PC-3 (cell line): ENCODE measurements around the gene PDZD7. TPM values are rescaled to one million over a fixed set of nuclear protein-coding genes. Genes with fewer than 3 reads are reported as not detected.

Source experiments
- ATAC-seq: fragments of 200-7000 bp; cut with Tn5 transposase; 2 replicates; pipeline ENCODE4 v1.9.1; 2020; ENCODE audit warnings: mild to moderate bottlenecking, moderate library complexity
- BruUV-seq: library from RNA; stranded (reverse); fragments of 400-500 nt; replicated peaks from 2 replicates; lab custom pipeline; 2021; lab: Mats Ljungman, UMichigan
- CTCF ChIA-PET: fragments of 300-600 bp; sonication (Branson Sonifier 250); formaldehyde crosslinking; loops from one replicate; lab custom pipeline; 2022; ENCODE audit warnings: antibody characterized with exemption; lab: Charles Lee
- POLR2A ChIA-PET: fragments of 300-600 bp; sonication (Branson Sonifier 250); formaldehyde crosslinking; loops from one replicate; lab custom pipeline; 2022; ENCODE audit warnings: antibody characterized with exemption; ENCODE audit not compliant: unreplicated experiment; lab: Charles Lee
- DNase-seq: peaks from one replicate; pipeline ENCODE4 v3.0.0-alpha.2; 2015
- H2AFZ ChIP-seq: fragments of 300-600 bp; sonication (generic); 2 replicates; pipeline ENCODE4 v1.6.0; 2016; ENCODE audit warnings: antibody characterized with exemption, low read length
- H3F3A ChIP-seq: fragments of 300-600 bp; sonication (generic); one replicate; pipeline ENCODE4 v1.6.0; 2017; ENCODE audit warnings: antibody characterized with exemption, low read length, control low read depth, mild to moderate bottlenecking; ENCODE audit not compliant: unreplicated experiment
- H3K27ac ChIP-seq: fragments of 300-600 bp; sonication (generic); 2 replicates; pipeline ENCODE4 v1.5.1; 2016; ENCODE audit warnings: mild to moderate bottlenecking, low read length
- H3K27me3 ChIP-seq: fragments of 300-600 bp; sonication (generic); 2 replicates; pipeline ENCODE4 v1.6.1; 2016; ENCODE audit warnings: low read length, mixed read lengths
- H3K36me3 ChIP-seq: fragments of 300-600 bp; sonication (generic); 2 replicates; pipeline ENCODE4 v1.6.1; 2016; ENCODE audit warnings: low read depth, mixed run types, low read length, mixed read lengths
- H3K4me1 ChIP-seq: fragments of 300-600 bp; sonication (generic); 2 replicates; pipeline ENCODE4 v1.5.1; 2016; ENCODE audit warnings: low read length; ENCODE audit not compliant: insufficient read depth
- H3K4me2 ChIP-seq: fragments of 300-600 bp; sonication (generic); 2 replicates; pipeline ENCODE4 v1.6.0; 2016; ENCODE audit warnings: low read length
- H3K4me3 ChIP-seq: fragments of 300-600 bp; sonication (generic); 2 replicates; pipeline ENCODE4 v1.5.1; 2016; ENCODE audit warnings: mild to moderate bottlenecking, low read length, mixed read lengths
- H3K79me2 ChIP-seq: fragments of 300-600 bp; sonication (generic); 2 replicates; pipeline ENCODE4 v1.6.1; 2017; ENCODE audit warnings: low read length, mixed read lengths
- H3K9ac ChIP-seq: fragments of 300-600 bp; sonication (generic); 2 replicates; pipeline ENCODE4 v1.6.0; 2016; ENCODE audit warnings: mild to moderate bottlenecking, low read length
- H3K9me2 ChIP-seq: fragments of 300-600 bp; sonication (generic); replicated peaks from 2 replicates; pipeline ENCODE4 v1.6.1; 2016; ENCODE audit warnings: mixed run types, low read length, mixed read lengths
- H3K9me3 ChIP-seq: fragments of 300-600 bp; sonication (generic); 2 replicates; pipeline ENCODE4 v1.6.1; 2016; ENCODE audit warnings: low read length, mixed read lengths
- H4K20me1 ChIP-seq: fragments of 300-600 bp; sonication (generic); 2 replicates; pipeline ENCODE4 v1.6.1; 2016; ENCODE audit warnings: low read length, mixed read lengths
- CTCF ChIP-seq: fragments of 300-600 bp; sonication (generic); conservative IDR thresholded peaks from 2 replicates; pipeline ENCODE4 v1.5.1; 2017; ENCODE audit warnings: antibody characterized with exemption, low read depth, mild to moderate bottlenecking, low read length
- EZH2 ChIP-seq: fragments of 300-600 bp; sonication (generic); IDR thresholded peaks from one replicate; pipeline ENCODE4 v1.6.1; 2017; ENCODE audit warnings: antibody characterized with exemption, mild to moderate bottlenecking, low read length; ENCODE audit not compliant: unreplicated experiment
- EZH2phosphoT487 ChIP-seq: fragments of 300-600 bp; sonication (generic); IDR thresholded peaks from 2 replicates; pipeline ENCODE4 v1.6.1; 2018; ENCODE audit warnings: mild to moderate bottlenecking, antibody characterized with exemption, low read length, borderline replicate concordance
- intact Hi-C: fragments of 100-400 bp; cut with micrococcal nuclease; formaldehyde crosslinking; loops from 2 replicates; pipeline ENCODE4 v1.9.0; 2023
- total RNA-seq: library from RNA; depleted of rRNA; stranded (reverse); fragments of >200 nt; gene quantifications from 2 replicates; pipeline ENCODE4 v1.2.3, GENCODE V29; 2014

PDZD7 gene
- total RNA-seq, 1 experiment from 2014 or later, result 2.8 TPM

- DNase-seq (peak; percentile 19), ATAC-seq (no peak)
- no peaks in the 10 kb centered on the region for H3K9me3 ChIP-seq
- H3K9ac ChIP-seq, result no peak overlapping the region
- intact Hi-C loops, result loop anchor here (2.0 kb wide), 1 partner anchor 13 kb away; no protein-coding TSS in a partner anchor
- no peak overlapping the region for H2AFZ ChIP-seq
- ChIA-PET CTCF (interaction anchor here (0.6 kb wide), 1 partner anchor 55 kb away, joined by 4 read pairs; no protein-coding TSS in a partner anchor), POLR2A (no interaction called here)
- no peaks in the 10 kb centered on the region for H3K36me3 ChIP-seq
- no peaks in the 10 kb centered on the region for H3F3A ChIP-seq
- H3K27me3 ChIP-seq, result no peaks in the 10 kb centered on the region
- peaks cover 19% of the 10 kb centered on the region for H3K4me1 ChIP-seq
- no peak for TF ChIP-seq CTCF
- no peak overlapping the region for H3K4me3 ChIP-seq
- H3K79me2 ChIP-seq, result peaks cover 47% of the 10 kb centered on the region
- no peak overlapping the region for H3K27ac ChIP-seq
- H3K9me2 ChIP-seq, result no peaks in the 10 kb centered on the region
- no peak overlapping the region for H3K4me2 ChIP-seq
- no peaks in the 10 kb centered on the region for H4K20me1 ChIP-seq
- BruUV-seq, result no TSS peak
Observed at GRCh38 chr10:101053516-101053915, 22.6 kb upstream of the PDZD7 start.

GRCh38 chr10:101052285-101052684 lies 21.4 kb upstream of the PDZD7 start:
- H3K4me1 ChIP-seq, result peaks cover 17% of the 10 kb centered on the region
- H3K79me2 ChIP-seq, result peaks cover 35% of the 10 kb centered on the region
- H3K9me3 ChIP-seq, result no peaks in the 10 kb centered on the region
- no peaks in the 10 kb centered on the region for H4K20me1 ChIP-seq
- ATAC-seq, result peak; percentile 94
- POLR2A ChIA-PET, result interaction anchor here (0.5 to 1.1 kb wide), 3 partner anchors 10 to 23 kb away, joined by 3 to 35 read pairs (median 3); no protein-coding TSS in a partner anchor
- peak overlapping the region; percentile 40 for H3K4me2 ChIP-seq
- peak overlapping the region; percentile 66 for H3K27ac ChIP-seq
- H3K4me3 ChIP-seq, result peak overlapping the region; percentile 29; the same call in 1 of the 2 replicates
- no peak overlapping the region for H2AFZ ChIP-seq
- no peaks in the 10 kb centered on the region for H3F3A ChIP-seq
- no peak overlapping the region for H3K9ac ChIP-seq
- CTCF ChIA-PET, result interaction anchor here (0.6 to 1.6 kb wide), 7 partner anchors 9 to 101 kb away, joined by 3 to 13 read pairs (median 5); partner anchors contain the start of genes PDZD7 and SFXN3
- no peaks in the 10 kb centered on the region for H3K9me2 ChIP-seq
- DNase-seq, result peak; percentile 78
- intact Hi-C loops, result loop anchor here (2.0 kb wide), 1 partner anchor 15 kb away; no protein-coding TSS in a partner anchor
- no peaks in the 10 kb centered on the region for H3K36me3 ChIP-seq
- BruUV-seq, result no TSS peak
- H3K27me3 ChIP-seq, result no peaks in the 10 kb centered on the region
- TF ChIP-seq EZH2phosphoT487 (no peak), CTCF (no peak), EZH2 (no peak)
